Activated naive CD8-positive, alpha-beta T cell treated with anti-CD3 and anti-CD28 coated beads for 36 hours (primary cell): ENCODE data around the gene OSBPL2. TPM values are rescaled to one million over a fixed set of nuclear protein-coding genes. Genes with fewer than 3 reads are reported as not detected.

Experiments used
- DNase-seq: peaks from one replicate; pipeline ENCODE4 v3.0.0; 2021
- H3K27ac Mint-ChIP-seq: one replicate; pipeline ENCODE4 v1.8.0; 2022; ENCODE audit warnings: mild to moderate bottlenecking, moderate library complexity, mixed read lengths
- H3K27me3 Mint-ChIP-seq: one replicate; pipeline ENCODE4 v1.8.0; 2022; ENCODE audit warnings: mild to moderate bottlenecking, mixed read lengths
- H3K36me3 Mint-ChIP-seq: one replicate; pipeline ENCODE4 v1.8.0; 2021; ENCODE audit warnings: mild to moderate bottlenecking, mixed read lengths
- H3K4me1 Mint-ChIP-seq: one replicate; pipeline ENCODE4 v1.8.0; 2021; ENCODE audit warnings: mixed read lengths
- H3K4me3 Mint-ChIP-seq: one replicate; pipeline ENCODE4 v1.8.0; 2022; ENCODE audit warnings: mild to moderate bottlenecking, moderate library complexity, mixed read lengths
- H3K9me3 Mint-ChIP-seq: one replicate; pipeline ENCODE4 v1.8.0; 2022; ENCODE audit warnings: mixed read lengths
- total RNA-seq, 2 experiments: library from RNA; stranded (reverse); gene quantifications; one replicate each; pipeline ENCODE4 v1.2.3, GENCODE V29; 2021

Gene OSBPL2
- total RNA-seq, 2 experiments from 2014 or later, result 19.2 to 20.4 TPM

- Mint-ChIP-seq H3K27ac (peak overlapping the region; percentile 8), H3K9me3 (no peaks in the 10 kb centered on the region), H3K27me3 (no peaks in the 10 kb centered on the region), H3K4me3 (no peak overlapping the region), H3K4me1 (no peaks in the 10 kb centered on the region), H3K36me3 (peaks cover 2% of the 10 kb centered on the region)
- no peak for DNase-seq
These were observed 46.1 kb downstream of the OSBPL2 start for GRCh38 chr20:62284448-62284847.

- DNase-seq, result no peak
- no peak overlapping the region for H3K27ac Mint-ChIP-seq
- peaks cover 2% of the 10 kb centered on the region for H3K36me3 Mint-ChIP-seq
- no peaks in the 10 kb centered on the region for H3K9me3 Mint-ChIP-seq
- no peaks in the 10 kb centered on the region for H3K4me1 Mint-ChIP-seq
- no peaks in the 10 kb centered on the region for H3K27me3 Mint-ChIP-seq
- H3K4me3 Mint-ChIP-seq, result no peak overlapping the region
These were observed 46.8 kb downstream of the OSBPL2 start for GRCh38 chr20:62285151-62285550.

GRCh38 chr20:62285722-62286121 lies 47.4 kb downstream of the OSBPL2 start:
- DNase-seq, result no peak
- no peak overlapping the region for H3K27ac Mint-ChIP-seq
- no peak overlapping the region for H3K4me3 Mint-ChIP-seq
- no peaks in the 10 kb centered on the region for H3K27me3 Mint-ChIP-seq
- H3K36me3 Mint-ChIP-seq, result peaks cover 2% of the 10 kb centered on the region
- H3K4me1 Mint-ChIP-seq, result no peaks in the 10 kb centered on the region
- no peaks in the 10 kb centered on the region for H3K9me3 Mint-ChIP-seq

GRCh38 chr20:62286493-62287064 lies 48.3 kb downstream of the OSBPL2 start:
- no peaks in the 10 kb centered on the region for H3K9me3 Mint-ChIP-seq
- DNase-seq, result no peak
- H3K4me1 Mint-ChIP-seq, result no peaks in the 10 kb centered on the region
- H3K27ac Mint-ChIP-seq, result no peak overlapping the region
- H3K4me3 Mint-ChIP-seq, result no peak overlapping the region
- H3K36me3 Mint-ChIP-seq, result peaks cover 2% of the 10 kb centered on the region
- no peaks in the 10 kb centered on the region for H3K27me3 Mint-ChIP-seq

- no peaks in the 10 kb centered on the region for H3K4me1 Mint-ChIP-seq
These were observed 48.8 kb downstream of the OSBPL2 start for GRCh38 chr20:62287129-62287528.

GRCh38 chr20:62287759-62288534 lies 49.6 kb downstream of the OSBPL2 start:
- no peak for DNase-seq
- Mint-ChIP-seq H3K4me1 (no peaks in the 10 kb centered on the region), H3K36me3 (peaks cover 2% of the 10 kb centered on the region), H3K27ac (no peak overlapping the region), H3K9me3 (no peaks in the 10 kb centered on the region), H3K4me3 (no peak overlapping the region), H3K27me3 (no peaks in the 10 kb centered on the region)

More at GRCh38 chr20:62287129-62287528, 48.8 kb downstream of the OSBPL2 start:
- no peak for DNase-seq
- no peaks in the 10 kb centered on the region for H3K27me3 Mint-ChIP-seq
- no peaks in the 10 kb centered on the region for H3K9me3 Mint-ChIP-seq
- no peak overlapping the region for H3K4me3 Mint-ChIP-seq
- H3K36me3 Mint-ChIP-seq, result peaks cover 2% of the 10 kb centered on the region
- no peak overlapping the region for H3K27ac Mint-ChIP-seq

GRCh38 chr20:62288535-62289105 lies 50.3 kb downstream of the OSBPL2 start:
- DNase-seq, result no peak
- Mint-ChIP-seq H3K27ac (no peak overlapping the region), H3K27me3 (no peaks in the 10 kb centered on the region), H3K4me3 (no peak overlapping the region), H3K36me3 (peaks cover 2% of the 10 kb centered on the region), H3K4me1 (no peaks in the 10 kb centered on the region), H3K9me3 (no peaks in the 10 kb centered on the region)

- no peaks in the 10 kb centered on the region for H3K27me3 Mint-ChIP-seq
- H3K4me1 Mint-ChIP-seq, result no peaks in the 10 kb centered on the region
- H3K4me3 Mint-ChIP-seq, result no peak overlapping the region
- no peaks in the 10 kb centered on the region for H3K9me3 Mint-ChIP-seq
- H3K36me3 Mint-ChIP-seq, result peaks cover 2% of the 10 kb centered on the region
- H3K27ac Mint-ChIP-seq, result no peak overlapping the region
- no peak for DNase-seq
These were observed 50.8 kb downstream of the OSBPL2 start for GRCh38 chr20:62289131-62289530.

GRCh38 chr20:62289898-62290297 lies 51.6 kb downstream of the OSBPL2 start:
- H3K4me3 Mint-ChIP-seq, result no peak overlapping the region
- H3K27me3 Mint-ChIP-seq, result no peaks in the 10 kb centered on the region
- no peaks in the 10 kb centered on the region for H3K4me1 Mint-ChIP-seq
- H3K36me3 Mint-ChIP-seq, result peaks cover 2% of the 10 kb centered on the region
- no peaks in the 10 kb centered on the region for H3K9me3 Mint-ChIP-seq
- H3K27ac Mint-ChIP-seq, result no peak overlapping the region
- DNase-seq, result no peak

- Mint-ChIP-seq H3K4me1 (no peaks in the 10 kb centered on the region), H3K27me3 (no peaks in the 10 kb centered on the region), H3K4me3 (no peak overlapping the region), H3K27ac (no peak overlapping the region), H3K36me3 (no peaks in the 10 kb centered on the region), H3K9me3 (no peaks in the 10 kb centered on the region)
- DNase-seq, result no peak
These were observed 53.1 kb downstream of the OSBPL2 start for GRCh38 chr20:62291251-62292066.

GRCh38 chr20:62292108-62292507 lies 53.8 kb downstream of the OSBPL2 start:
- H3K4me1 Mint-ChIP-seq, result no peaks in the 10 kb centered on the region

GRCh38 chr20:62293111-62293784 lies 54.9 kb downstream of the OSBPL2 start:
- no peak for DNase-seq
- no peaks in the 10 kb centered on the region for H3K9me3 Mint-ChIP-seq
- H3K4me3 Mint-ChIP-seq, result no peak overlapping the region
- H3K27ac Mint-ChIP-seq, result no peak overlapping the region
- no peaks in the 10 kb centered on the region for H3K36me3 Mint-ChIP-seq
- no peaks in the 10 kb centered on the region for H3K27me3 Mint-ChIP-seq
- H3K4me1 Mint-ChIP-seq, result no peaks in the 10 kb centered on the region

More at GRCh38 chr20:62292108-62292507, 53.8 kb downstream of the OSBPL2 start:
- DNase-seq, result no peak
- Mint-ChIP-seq H3K36me3 (no peaks in the 10 kb centered on the region), H3K27me3 (no peaks in the 10 kb centered on the region), H3K4me3 (no peak overlapping the region), H3K27ac (no peak overlapping the region), H3K9me3 (no peaks in the 10 kb centered on the region)

GRCh38 chr20:62293946-62294345 lies 55.6 kb downstream of the OSBPL2 start:
- Mint-ChIP-seq H3K4me1 (no peaks in the 10 kb centered on the region), H3K9me3 (no peaks in the 10 kb centered on the region), H3K27ac (no peak overlapping the region), H3K27me3 (no peaks in the 10 kb centered on the region), H3K4me3 (no peak overlapping the region), H3K36me3 (no peaks in the 10 kb centered on the region)
- no peak for DNase-seq

- H3K27ac Mint-ChIP-seq, result no peak overlapping the region
- no peak overlapping the region for H3K4me3 Mint-ChIP-seq
- DNase-seq, result no peak
- no peaks in the 10 kb centered on the region for H3K9me3 Mint-ChIP-seq
- no peaks in the 10 kb centered on the region for H3K4me1 Mint-ChIP-seq
- H3K27me3 Mint-ChIP-seq, result no peaks in the 10 kb centered on the region
- H3K36me3 Mint-ChIP-seq, result no peaks in the 10 kb centered on the region
These were observed 56.2 kb downstream of the OSBPL2 start for GRCh38 chr20:62294516-62294915.
